ENCODE measurements around the gene ABTB1. TPM values are rescaled to one million over a fixed set of nuclear protein-coding genes. Genes with fewer than 3 reads are reported as not detected.

The ABTB1 gene
- total RNA-seq, 2 experiments from 2014 or later: 9.7 to 10.6 TPM

GRCh38 chr3:127689266-127689860 lies 16.6 kb downstream of the ABTB1 start:
- Mint-ChIP-seq H3K27ac (no peak overlapping the region), H3K36me3 (ENCODE audit: low read depth) (no peaks in the 10 kb centered on the region), H3K4me1 (ENCODE audit: low read depth) (no peaks in the 10 kb centered on the region), H3K4me3 (no peak overlapping the region), H3K27me3 (no peaks in the 10 kb centered on the region), H3K9me3 (no peaks in the 10 kb centered on the region)
- POLR2A ChIA-PET: interaction anchor here (1.1 kb wide), 1 partner anchor 10 kb away, joined by 3 read pairs; no protein-coding TSS in a partner anchor
- TF ChIP-seq CTCF (IDR thresholded peaks at IDR 0.05): no peak
- no peak for DNase-seq
- intact Hi-C loops (cut with micrococcal nuclease): no loop called here
- ATAC-seq: no peak
- CTCF ChIA-PET: no interaction called here

- Mint-ChIP-seq H3K27me3 (no peaks in the 10 kb centered on the region), H3K4me3 (no peak overlapping the region), H3K27ac (no peak overlapping the region), H3K4me1 (ENCODE audit: low read depth) (no peaks in the 10 kb centered on the region), H3K9me3 (no peaks in the 10 kb centered on the region), H3K36me3 (ENCODE audit: low read depth) (no peaks in the 10 kb centered on the region)
- CTCF ChIA-PET: no interaction called here
- DNase-seq (no peak), ATAC-seq (no peak)
- no peak for TF ChIP-seq CTCF (IDR thresholded peaks at IDR 0.05)
- intact Hi-C loops (cut with micrococcal nuclease): loop anchor here (10.0 kb wide), 1 partner anchor 145 kb away; no protein-coding TSS in a partner anchor
- POLR2A ChIA-PET: interaction anchor here (1.1 kb wide), 1 partner anchor 9 kb away, joined by 3 read pairs; no protein-coding TSS in a partner anchor
Observed at GRCh38 chr3:127690106-127690505, 17.4 kb downstream of the ABTB1 start.

GRCh38 chr3:127690823-127691452 lies 18.2 kb downstream of the ABTB1 start:
- Mint-ChIP-seq H3K4me3 (no peak overlapping the region), H3K9me3 (no peaks in the 10 kb centered on the region), H3K27ac (no peak overlapping the region), H3K27me3 (no peaks in the 10 kb centered on the region), H3K36me3 (ENCODE audit: low read depth) (no peaks in the 10 kb centered on the region), H3K4me1 (ENCODE audit: low read depth) (no peaks in the 10 kb centered on the region)
- intact Hi-C loops (cut with micrococcal nuclease): loop anchor here (10.0 kb wide), 1 partner anchor 144 kb away; no protein-coding TSS in a partner anchor
- no peak for TF ChIP-seq CTCF (IDR thresholded peaks at IDR 0.05)
- DNase-seq (peak; percentile 23), ATAC-seq (peak; percentile 62)
- ChIA-PET CTCF (interaction anchor here (1.5 kb wide), 1 partner anchor 116 kb away, joined by 3 read pairs; no protein-coding TSS in a partner anchor), POLR2A (no interaction called here)

GRCh38 chr3:127691489-127691888 lies 18.7 kb downstream of the ABTB1 start:
- Mint-ChIP-seq H3K27ac (no peak overlapping the region), H3K36me3 (ENCODE audit: low read depth) (no peaks in the 10 kb centered on the region), H3K4me1 (ENCODE audit: low read depth) (no peaks in the 10 kb centered on the region), H3K9me3 (no peaks in the 10 kb centered on the region), H3K27me3 (no peaks in the 10 kb centered on the region), H3K4me3 (no peak overlapping the region)
- DNase-seq: no peak
- intact Hi-C loops (cut with micrococcal nuclease): loop anchor here (10.0 kb wide), 1 partner anchor 143 kb away; no protein-coding TSS in a partner anchor
- no peak for ATAC-seq
- ChIA-PET CTCF (interaction anchor here (1.5 kb wide), 1 partner anchor 116 kb away, joined by 3 read pairs; no protein-coding TSS in a partner anchor), POLR2A (no interaction called here)
- TF ChIP-seq CTCF (IDR thresholded peaks at IDR 0.05): no peak

- H3K27me3 Mint-ChIP-seq: no peaks in the 10 kb centered on the region
- intact Hi-C loops (cut with micrococcal nuclease): loop anchor here (10.0 kb wide), 1 partner anchor 143 kb away; no protein-coding TSS in a partner anchor
- H3K4me3 Mint-ChIP-seq: no peak overlapping the region
- ChIA-PET POLR2A (no interaction called here), CTCF (interaction anchor here (1.5 kb wide), 1 partner anchor 117 kb away, joined by 3 read pairs; no protein-coding TSS in a partner anchor)
- H3K4me1 Mint-ChIP-seq (ENCODE audit: low read depth): no peaks in the 10 kb centered on the region
- no peaks in the 10 kb centered on the region for H3K36me3 Mint-ChIP-seq (ENCODE audit: low read depth)
- H3K27ac Mint-ChIP-seq: no peak overlapping the region
- ATAC-seq: no peak
- no peak for TF ChIP-seq CTCF (IDR thresholded peaks at IDR 0.05)
- no peak for DNase-seq
- H3K9me3 Mint-ChIP-seq: no peaks in the 10 kb centered on the region
Observed at GRCh38 chr3:127691974-127692373, 19.2 kb downstream of the ABTB1 start.
